Effector memory CD8-positive, alpha-beta T cell (primary cell): ENCODE results near the gene PFKP.

Experiments
- ATAC-seq: fragments of 150-1000 bp; cut with Tn5 transposase; replicated peaks from 2 replicates; pipeline ENCODE4 v1.10.0; 2021; ENCODE audit warnings: mild to moderate bottlenecking, moderate library complexity
- DNase-seq, 3 experiments: peaks; one replicate each; pipeline ENCODE4 v3.0.0; 2021
- H3K27ac Mint-ChIP-seq, 2 donors: one replicate each; pipeline ENCODE4 v1.8.0; 2022; ENCODE audit warnings: mild to moderate bottlenecking in 2 of 2, mixed read lengths in 2 of 2, moderate library complexity in 2 of 2
- H3K27me3 Mint-ChIP-seq, 2 donors: one replicate each; pipeline ENCODE4 v1.8.0; 2022; ENCODE audit warnings: mixed read lengths in 2 of 2
- H3K36me3 Mint-ChIP-seq: one replicate; pipeline ENCODE4 v1.8.0; 2022; ENCODE audit warnings: mild to moderate bottlenecking, moderate library complexity, mixed read lengths; ENCODE audit not compliant: insufficient read depth
- H3K4me1 Mint-ChIP-seq, 2 donors: one replicate each; pipeline ENCODE4 v1.8.0; 2022; ENCODE audit warnings: low read depth in 2 of 2, mixed read lengths in 2 of 2
- H3K4me3 Mint-ChIP-seq, 2 donors: one replicate each; pipeline ENCODE4 v1.8.0; 2022; ENCODE audit warnings: mild to moderate bottlenecking in 2 of 2, mixed read lengths in 2 of 2, moderate library complexity in 2 of 2
- H3K9me3 Mint-ChIP-seq, 2 donors: one replicate each; pipeline ENCODE4 v1.8.0; 2022; ENCODE audit warnings: mixed read lengths in 2 of 2

The PFKP gene

GRCh38 chr10:3082290-3082689 lies 14.9 kb downstream of the PFKP start:
- Mint-ChIP-seq H3K9me3 (no peaks in the 10 kb centered on the region), H3K4me3 (no peak overlapping the region), H3K27ac (peak overlapping the region in 1 of 2 donors; percentile 44), H3K36me3 (peaks cover 20% of the 10 kb centered on the region), H3K27me3 (no peaks in the 10 kb centered on the region), H3K4me1 (peaks cover 16 to 24% of the 10 kb centered on the region in 2 donors)
- DNase-seq (no peak), ATAC-seq (no peak)

DNA sequence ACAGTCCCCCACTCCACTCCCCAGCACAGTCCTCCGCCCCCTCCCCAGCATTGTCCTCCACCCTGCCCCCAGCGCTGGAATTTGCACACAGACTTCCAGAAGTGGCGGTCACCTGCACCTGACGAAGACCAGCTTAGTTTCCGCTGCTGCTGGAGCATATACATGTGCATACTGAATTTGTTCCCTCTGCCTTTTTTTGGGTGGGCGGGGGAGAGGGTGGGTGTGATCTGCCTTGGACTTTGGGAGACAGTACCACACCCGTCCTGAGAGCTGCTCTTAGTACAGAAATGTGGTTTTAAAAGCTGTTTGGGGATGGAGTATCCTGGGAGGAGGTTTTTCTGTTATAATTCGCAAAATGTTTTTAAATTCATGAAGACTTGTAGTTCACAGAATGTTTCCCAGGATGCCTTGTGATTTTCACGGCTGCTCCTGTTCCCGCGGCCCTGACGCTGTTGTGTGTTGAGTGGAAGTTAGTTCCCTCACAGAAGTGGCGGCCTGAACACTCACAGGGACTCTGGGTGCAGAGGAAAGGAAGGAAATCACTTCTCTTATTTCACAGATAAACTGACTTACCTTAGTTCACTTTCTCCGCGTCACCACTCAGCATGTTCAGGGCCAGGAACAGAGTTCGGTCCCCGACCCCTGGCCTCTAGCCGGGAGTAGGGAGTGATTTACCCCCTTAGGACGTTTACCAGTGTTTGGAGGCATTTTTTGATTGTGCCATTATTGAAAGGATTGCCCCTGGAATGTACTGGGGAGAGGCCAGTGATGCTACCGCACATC lies 18.6 kb downstream of the PFKP start:
- Mint-ChIP-seq H3K27me3 (no peaks in the 10 kb centered on the region), H3K4me1 (peaks cover 11 to 23% of the 10 kb centered on the region in 2 donors), H3K36me3 (peaks cover 9% of the 10 kb centered on the region), H3K27ac (peak overlapping the region in 1 of 2 donors; percentile 16), H3K4me3 (no peak overlapping the region), H3K9me3 (no peaks in the 10 kb centered on the region)
- DNase-seq (no peak), ATAC-seq (no peak)

GRCh38 chr10:3090388-3090787 lies 23.0 kb downstream of the PFKP start:
- Mint-ChIP-seq H3K4me1 (peaks cover 35 to 49% of the 10 kb centered on the region in 2 donors), H3K4me3 (no peak overlapping the region), H3K27me3 (no peaks in the 10 kb centered on the region), H3K36me3 (peaks cover 15% of the 10 kb centered on the region), H3K27ac (peak overlapping the region in 1 of 2 donors; percentile 91), H3K9me3 (no peaks in the 10 kb centered on the region)
- DNase-seq (no peak), ATAC-seq (no peak)

GRCh38 chr10:3090914-3091787 lies 23.8 kb downstream of the PFKP start:
- peaks cover 15% of the 10 kb centered on the region for H3K36me3 Mint-ChIP-seq
- DNase-seq, result no peak

DNA sequence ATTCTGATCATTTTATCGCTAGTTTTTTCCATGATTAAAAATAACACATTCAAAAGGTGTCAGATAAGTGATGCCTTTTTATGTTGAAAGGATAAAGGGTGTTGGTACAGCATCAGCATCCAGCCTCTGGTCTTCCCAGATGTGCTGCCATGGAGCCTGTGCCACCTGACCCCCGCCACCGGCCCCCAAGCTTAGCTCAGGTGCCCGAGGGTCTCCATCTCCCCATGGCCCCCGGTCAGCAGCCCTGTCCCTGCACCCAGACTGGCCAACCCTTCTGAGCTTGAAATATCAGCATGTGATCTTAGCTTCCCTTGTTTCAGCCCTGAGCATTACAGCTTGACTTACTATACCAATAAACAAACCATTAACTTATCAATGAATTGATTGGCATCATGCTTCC lies 24.6 kb downstream of the PFKP start:
- Mint-ChIP-seq H3K4me3 (no peak overlapping the region), H3K4me1 (peaks cover 38 to 53% of the 10 kb centered on the region in 2 donors), H3K27me3 (no peaks in the 10 kb centered on the region), H3K9me3 (no peaks in the 10 kb centered on the region), H3K27ac (peak overlapping the region; percentile 10 to 91), H3K36me3 (peaks cover 15% of the 10 kb centered on the region)
- DNase-seq (no peak), ATAC-seq (no peak)

More at GRCh38 chr10:3090914-3091787, 23.8 kb downstream of the PFKP start:
- no peaks in the 10 kb centered on the region for H3K9me3 Mint-ChIP-seq
- H3K4me3 Mint-ChIP-seq, result peak overlapping the region in 1 of 2 donors; percentile 50
- peak overlapping the region; percentile 57 to 91 for H3K27ac Mint-ChIP-seq
- H3K4me1 Mint-ChIP-seq, result peaks cover 40 to 55% of the 10 kb centered on the region in 2 donors
- ATAC-seq, result no peak
- no peaks in the 10 kb centered on the region for H3K27me3 Mint-ChIP-seq

- DNase-seq (no peak), ATAC-seq (no peak)
- H3K36me3 Mint-ChIP-seq, result peaks cover 15% of the 10 kb centered on the region
- H3K9me3 Mint-ChIP-seq, result no peaks in the 10 kb centered on the region
- H3K27me3 Mint-ChIP-seq, result no peaks in the 10 kb centered on the region
- peak overlapping the region; percentile 62 to 88 for H3K27ac Mint-ChIP-seq
- H3K4me1 Mint-ChIP-seq, result peaks cover 40 to 52% of the 10 kb centered on the region in 2 donors
- peak overlapping the region in 1 of 2 donors; percentile 72 for H3K4me3 Mint-ChIP-seq
Observed at GRCh38 chr10:3093996-3094395, 26.6 kb downstream of the PFKP start.

DNA sequence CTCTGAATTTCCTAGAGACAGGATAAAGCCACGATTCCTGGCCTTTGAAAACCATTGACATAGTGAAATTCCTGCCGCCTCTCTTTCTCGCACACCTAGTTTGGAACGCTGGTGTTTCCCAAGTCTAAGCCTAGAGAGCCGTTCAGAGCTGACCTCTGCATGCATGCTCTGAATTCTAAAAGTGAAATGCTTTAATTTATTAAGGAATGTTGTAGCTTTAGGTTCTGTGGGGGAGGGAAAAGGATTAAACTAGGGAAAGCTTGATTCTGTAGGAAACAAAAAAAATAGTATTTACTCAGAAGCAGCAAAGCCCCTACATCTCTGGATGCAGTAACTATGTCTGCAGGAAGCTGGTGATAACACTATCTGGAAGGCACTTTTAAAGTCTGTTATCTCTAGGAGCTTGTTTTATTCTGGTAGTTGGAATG lies 27.3 kb downstream of the PFKP start:
- DNase-seq, result no peak
- H3K27ac Mint-ChIP-seq, result peak overlapping the region; percentile 44 to 76
- H3K36me3 Mint-ChIP-seq, result peaks cover 19% of the 10 kb centered on the region
- no peaks in the 10 kb centered on the region for H3K9me3 Mint-ChIP-seq
- H3K4me1 Mint-ChIP-seq, result peaks cover 38 to 48% of the 10 kb centered on the region in 2 donors
- ATAC-seq, result no peak
- H3K4me3 Mint-ChIP-seq, result peak overlapping the region in 1 of 2 donors; percentile 72
- H3K27me3 Mint-ChIP-seq, result no peaks in the 10 kb centered on the region

DNA sequence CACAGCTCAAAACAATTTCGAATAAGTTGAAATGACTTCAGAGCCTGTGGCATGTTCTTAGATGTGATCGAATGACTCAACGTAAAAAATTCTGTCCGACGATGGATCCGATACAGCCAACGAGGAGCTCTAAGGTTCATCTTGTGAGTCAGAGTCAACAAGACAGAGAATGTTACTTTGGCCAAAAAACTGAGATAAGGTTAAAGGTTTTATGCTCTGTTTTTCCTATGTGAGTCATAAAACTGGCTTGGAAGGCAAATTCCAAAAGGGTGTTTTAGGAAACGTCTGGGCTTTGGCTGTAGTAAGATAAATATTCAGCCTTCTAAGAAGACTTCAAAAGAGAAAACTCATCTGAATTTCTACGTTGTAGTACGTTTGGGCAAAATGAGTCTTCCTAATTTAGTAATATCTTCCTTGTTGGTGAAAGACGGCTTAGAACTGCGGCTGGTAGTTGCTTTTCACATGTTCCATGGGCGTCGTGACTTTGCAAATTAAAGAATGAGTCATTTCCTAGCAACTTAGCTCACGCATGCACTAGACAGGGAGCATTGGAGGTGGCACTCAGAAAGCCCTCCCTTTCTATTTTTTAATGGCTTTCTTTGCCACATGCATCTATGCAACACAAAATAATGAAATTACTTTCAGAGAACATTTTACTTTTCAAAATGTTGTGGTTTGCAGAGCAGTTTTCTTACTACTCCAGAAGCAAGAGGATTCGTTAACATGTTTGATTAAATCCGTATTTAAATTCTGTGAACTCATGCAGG lies 28.2 kb downstream of the PFKP start:
- peak in 1 of 3 experiments; percentile 31 for DNase-seq
- ATAC-seq, result peak; percentile 66
- Mint-ChIP-seq H3K27me3 (no peaks in the 10 kb centered on the region), H3K4me3 (peak overlapping the region in 1 of 2 donors; percentile 72), H3K27ac (peak overlapping the region; percentile 44 to 76), H3K4me1 (peaks cover 38 to 47% of the 10 kb centered on the region in 2 donors), H3K9me3 (no peaks in the 10 kb centered on the region), H3K36me3 (peaks cover 22% of the 10 kb centered on the region)

- peak overlapping the region in 1 of 2 donors; percentile 72 for H3K4me3 Mint-ChIP-seq
- H3K4me1 Mint-ChIP-seq, result peaks cover 37 to 41% of the 10 kb centered on the region in 2 donors
- H3K27ac Mint-ChIP-seq, result peak overlapping the region in 1 of 2 donors; percentile 76
- no peak for DNase-seq
- no peaks in the 10 kb centered on the region for H3K27me3 Mint-ChIP-seq
- no peaks in the 10 kb centered on the region for H3K9me3 Mint-ChIP-seq
- peaks cover 28% of the 10 kb centered on the region for H3K36me3 Mint-ChIP-seq
- ATAC-seq, result no peak
Observed at GRCh38 chr10:3096149-3096548, 28.8 kb downstream of the PFKP start.

- peaks cover 30 to 33% of the 10 kb centered on the region in 2 donors for H3K4me1 Mint-ChIP-seq
- H3K27ac Mint-ChIP-seq, result peak overlapping the region in 1 of 2 donors; percentile 41
Observed at GRCh38 chr10:3097160-3097559, 29.8 kb downstream of the PFKP start.

GRCh38 chr10:3098689-3099088 lies 31.3 kb downstream of the PFKP start:
- ATAC-seq (no peak), DNase-seq (no peak)

More at GRCh38 chr10:3097160-3097559, 29.8 kb downstream of the PFKP start:
- no peaks in the 10 kb centered on the region for H3K27me3 Mint-ChIP-seq
- DNase-seq (no peak), ATAC-seq (no peak)
- H3K36me3 Mint-ChIP-seq, result peaks cover 33% of the 10 kb centered on the region
- no peaks in the 10 kb centered on the region for H3K9me3 Mint-ChIP-seq
- no peak overlapping the region for H3K4me3 Mint-ChIP-seq

GRCh38 chr10:3099291-3100092 lies 32.1 kb downstream of the PFKP start:
- Mint-ChIP-seq H3K27ac (peak overlapping the region in 1 of 2 donors; percentile 5), H3K9me3 (no peaks in the 10 kb centered on the region), H3K4me1 (peaks cover 12 to 18% of the 10 kb centered on the region in 2 donors), H3K36me3 (peaks cover 34% of the 10 kb centered on the region), H3K27me3 (no peaks in the 10 kb centered on the region), H3K4me3 (no peak overlapping the region)
- ATAC-seq, result no peak
- DNase-seq, result no peak

More at GRCh38 chr10:3098689-3099088, 31.3 kb downstream of the PFKP start:
- Mint-ChIP-seq H3K9me3 (no peaks in the 10 kb centered on the region), H3K4me1 (peaks cover 19 to 22% of the 10 kb centered on the region in 2 donors), H3K36me3 (peaks cover 32% of the 10 kb centered on the region), H3K27me3 (no peaks in the 10 kb centered on the region), H3K4me3 (no peak overlapping the region), H3K27ac (no peak overlapping the region)
